Loucy (cell line): ENCODE results near the gene ITGB5.

Source experiments
- H2AFZ ChIP-seq: fragments of 200-600 bp; sonication (generic); 2 replicates; pipeline ENCODE4 v1.6.0; 2016; ENCODE audit warnings: antibody characterized with exemption, mild to moderate bottlenecking, low read length, moderate library complexity
- H3F3A ChIP-seq: fragments of 200-600 bp; 2 replicates; pipeline ENCODE4 v1.6.0; 2016; ENCODE audit warnings: antibody characterized with exemption, low read depth, mild to moderate bottlenecking
- H3K27me3 ChIP-seq: fragments of 200-600 bp; sonication (generic); 2 replicates; pipeline ENCODE4 v1.6.1; 2014; ENCODE audit warnings: low read length, mild to moderate bottlenecking; ENCODE audit not compliant: insufficient read depth, poor library complexity, severe bottlenecking
- H3K36me3 ChIP-seq: fragments of 200-600 bp; sonication (generic); 2 replicates; pipeline ENCODE4 v1.6.1; 2016; ENCODE audit warnings: low read length; ENCODE audit not compliant: insufficient read depth
- H3K4me1 ChIP-seq: fragments of 200-600 bp; sonication (generic); 2 replicates; pipeline ENCODE4 v1.5.1; 2014; ENCODE audit warnings: low read length, mild to moderate bottlenecking; ENCODE audit not compliant: insufficient read depth, poor library complexity, severe bottlenecking
- H3K4me2 ChIP-seq: fragments of 200-600 bp; sonication (generic); 2 replicates; pipeline ENCODE4 v1.6.0; 2014; ENCODE audit warnings: antibody characterized with exemption, low read length, low read depth, mild to moderate bottlenecking; ENCODE audit not compliant: poor library complexity, severe bottlenecking
- H3K4me3 ChIP-seq: fragments of 200-600 bp; sonication (generic); 2 replicates; pipeline ENCODE4 v1.5.1; 2014; ENCODE audit warnings: low read length, mild to moderate bottlenecking, mixed read lengths; ENCODE audit not compliant: poor library complexity, severe bottlenecking
- H3K79me2 ChIP-seq: fragments of 200-600 bp; sonication (generic); 2 replicates; pipeline ENCODE4 v1.6.1; 2014; ENCODE audit warnings: low read length; ENCODE audit not compliant: insufficient read depth
- H3K9ac ChIP-seq: fragments of 200-600 bp; sonication (generic); 2 replicates; pipeline ENCODE4 v1.6.0; 2014; ENCODE audit warnings: mild to moderate bottlenecking, low read depth, low read length, moderate library complexity; ENCODE audit not compliant: poor library complexity, severe bottlenecking
- H3K9me2 ChIP-seq: fragments of 200-600 bp; sonication (generic); replicated peaks from 2 replicates; pipeline ENCODE4 v1.6.1; 2016; ENCODE audit warnings: low read depth, low read length, mixed read lengths
- H3K9me3 ChIP-seq: fragments of 200-600 bp; sonication (generic); 2 replicates; pipeline ENCODE4 v1.6.1; 2014; ENCODE audit warnings: mild to moderate bottlenecking, antibody characterized with exemption, low read length, low read depth; ENCODE audit not compliant: insufficient read depth
- H4K20me1 ChIP-seq: fragments of 200-600 bp; sonication (generic); 2 replicates; pipeline ENCODE4 v1.6.0; 2014; ENCODE audit warnings: antibody characterized with exemption, low read length, mild to moderate bottlenecking; ENCODE audit not compliant: insufficient read depth, poor library complexity, severe bottlenecking
- CTCF ChIP-seq: fragments of 200-600 bp; sonication (generic); conservative IDR thresholded peaks from 2 replicates; pipeline ENCODE4 v1.5.1; 2014; ENCODE audit warnings: mild to moderate bottlenecking, antibody characterized with exemption, low read length
- EZH2phosphoT487 ChIP-seq: fragments of 200-600 bp; IDR thresholded peaks from 2 replicates; pipeline ENCODE4 v1.6.1; 2018; ENCODE audit warnings: antibody characterized with exemption, mild to moderate bottlenecking, moderate library complexity, borderline replicate concordance

The ITGB5 gene

GRCh38 chr3:124916837-124917409 lies 29.8 kb upstream of the ITGB5 start:
- H4K20me1 ChIP-seq: no peaks in the 10 kb centered on the region

GRCh38 chr3:124915254-124915653 lies 28.1 kb upstream of the ITGB5 start:
- Histone ChIP-seq H3K36me3 (no peaks in the 10 kb centered on the region), H3K9me2 (no peaks in the 10 kb centered on the region), H4K20me1 (no peaks in the 10 kb centered on the region), H3F3A (no peaks in the 10 kb centered on the region), H3K79me2 (no peaks in the 10 kb centered on the region), H3K4me3 (no peak overlapping the region), H3K4me1 (no peaks in the 10 kb centered on the region), H3K27me3 (no peaks in the 10 kb centered on the region), H3K9me3 (no peaks in the 10 kb centered on the region), H3K9ac (no peak overlapping the region), H3K4me2 (no peak overlapping the region), H2AFZ (no peak overlapping the region)
- TF ChIP-seq EZH2phosphoT487 (no peak), CTCF (no peak)

More at GRCh38 chr3:124916837-124917409, 29.8 kb upstream of the ITGB5 start:
- no peak for TF ChIP-seq CTCF
- TF ChIP-seq EZH2phosphoT487: no peak
- Histone ChIP-seq H3K4me3 (no peak overlapping the region), H3K9ac (no peak overlapping the region), H3K36me3 (no peaks in the 10 kb centered on the region), H3K79me2 (no peaks in the 10 kb centered on the region), H3F3A (no peaks in the 10 kb centered on the region), H3K27me3 (no peaks in the 10 kb centered on the region), H3K4me2 (no peak overlapping the region), H3K4me1 (no peaks in the 10 kb centered on the region), H2AFZ (no peak overlapping the region), H3K9me3 (no peaks in the 10 kb centered on the region), H3K9me2 (no peaks in the 10 kb centered on the region)

- no peak for TF ChIP-seq CTCF
- TF ChIP-seq EZH2phosphoT487: no peak
- no peaks in the 10 kb centered on the region for H3F3A ChIP-seq
- H3K4me3 ChIP-seq: no peak overlapping the region
- H3K9ac ChIP-seq: no peak overlapping the region
- no peaks in the 10 kb centered on the region for H3K4me1 ChIP-seq
- no peaks in the 10 kb centered on the region for H3K36me3 ChIP-seq
- H3K4me2 ChIP-seq: no peak overlapping the region
- H3K9me3 ChIP-seq: no peaks in the 10 kb centered on the region
- H4K20me1 ChIP-seq: no peaks in the 10 kb centered on the region
- no peaks in the 10 kb centered on the region for H3K9me2 ChIP-seq
- H3K79me2 ChIP-seq: no peaks in the 10 kb centered on the region
- no peak overlapping the region for H2AFZ ChIP-seq
- H3K27me3 ChIP-seq: no peaks in the 10 kb centered on the region
These were observed 20.8 kb upstream of the ITGB5 start for GRCh38 chr3:124907957-124908356.
